CD14-positive monocyte (primary cell): ENCODE results near the gene KIF4A. TPM values are rescaled to one million over a fixed set of nuclear protein-coding genes. Genes with fewer than 3 reads are reported as not detected.

Experiments
- DNase-seq, 3 donors: peaks; one replicate each; pipeline ENCODE4 v3.0.0-alpha.2; 2011 to 2022
- H2AFZ ChIP-seq: 2 replicates; pipeline ENCODE4 v1.6.0; 2012; ENCODE audit warnings: mild to moderate bottlenecking, low read depth, low read length, inconsistent platforms; ENCODE audit not compliant: insufficient read depth, poor library complexity, severe bottlenecking
- H3K27ac ChIP-seq, 2 donors: 1 replicate in 1 of 2; 2 replicates in 1 of 2; pipeline ENCODE4 v1.5.1; 2012 to 2013; ENCODE audit warnings: low read length in 2 of 2, control low read depth in 1 of 2, inconsistent platforms in 1 of 2, low read depth in 1 of 2, mild to moderate bottlenecking in 1 of 2
- H3K27me3 ChIP-seq, 2 donors: one replicate each; pipeline versions ENCODE4 v1.6.0 to v1.6.1; 2011 to 2013; ENCODE audit warnings: low read length in 2 of 2; ENCODE audit not compliant: control insufficient read depth in 2 of 2, insufficient read depth in 2 of 2
- H3K36me3 ChIP-seq, 2 donors: replicated peaks in 1 of 2; 1 replicate in 1 of 2; 2 replicates in 1 of 2; pipeline versions ENCODE4 v1.5.1 to v1.6.1; 2012 to 2013; ENCODE audit warnings: low read length in 2 of 2, control low read depth in 1 of 2, inconsistent platforms in 1 of 2, mild to moderate bottlenecking in 1 of 2; ENCODE audit not compliant: insufficient read depth in 2 of 2, control insufficient read depth in 1 of 2
- H3K4me1 ChIP-seq, 2 donors: 1 replicate in 1 of 2; 2 replicates in 1 of 2; pipeline versions ENCODE4 v1.5.1 to v1.6.1; 2012 to 2013; ENCODE audit warnings: low read length in 2 of 2, control low read depth in 1 of 2, inconsistent platforms in 1 of 2, mild to moderate bottlenecking in 1 of 2, moderate library complexity in 1 of 2; ENCODE audit not compliant: insufficient read depth in 2 of 2, control insufficient read depth in 1 of 2
- H3K4me2 ChIP-seq: replicated peaks from 2 replicates; pipeline ENCODE3; 2012; ENCODE audit warnings: low read length, moderate library complexity, mild to moderate bottlenecking; ENCODE audit not compliant: poor library complexity, severe bottlenecking; ENCODE audit errors: extremely low read depth
- H3K4me3 ChIP-seq, 3 experiments: fragments of 200-600 bp in 1 of 3; sonication (generic) in 1 of 3; replicated peaks in 1 of 3; 1 replicate in 2 of 3; 2 replicates in 1 of 3; pipeline ENCODE4 v1.5.1; 2011 to 2013; ENCODE audit warnings: low read length in 3 of 3, mild to moderate bottlenecking in 3 of 3, control low read depth in 2 of 3, low read depth in 2 of 3, inconsistent platforms in 1 of 3, moderate library complexity in 1 of 3
- H3K79me2 ChIP-seq: 2 replicates; pipeline ENCODE4 v1.6.0; 2012; ENCODE audit warnings: mild to moderate bottlenecking, control low read depth, inconsistent platforms, low read length, moderate library complexity; ENCODE audit not compliant: insufficient read depth
- H3K9ac ChIP-seq: 2 replicates; pipeline ENCODE4 v1.6.0; 2017; ENCODE audit warnings: low read length, mild to moderate bottlenecking; ENCODE audit not compliant: insufficient read depth, poor library complexity, severe bottlenecking
- H3K9me3 ChIP-seq, 2 donors: replicated peaks in 1 of 2; 1 replicate in 1 of 2; 2 replicates in 1 of 2; pipeline versions ENCODE4 v1.5.1 to v1.6.1; 2012 to 2013; ENCODE audit warnings: low read length in 2 of 2, control low read depth in 1 of 2; ENCODE audit not compliant: control insufficient read depth in 1 of 2, insufficient read depth in 1 of 2
- H4K20me1 ChIP-seq: 2 replicates; pipeline ENCODE4 v1.6.0; 2012; ENCODE audit warnings: mild to moderate bottlenecking, low read length, control low read depth, moderate library complexity; ENCODE audit not compliant: insufficient read depth
- H3K27ac Mint-ChIP-seq, 7 donors: one replicate each; pipeline ENCODE4 v1.8.0; 2020; ENCODE audit warnings: mild to moderate bottlenecking in 7 of 7, mixed read lengths in 7 of 7, moderate library complexity in 6 of 7, inconsistent platforms in 2 of 7
- H3K27me3 Mint-ChIP-seq, 3 donors: one replicate each; pipeline ENCODE4 v1.8.0; 2021 to 2022; ENCODE audit warnings: low read depth in 3 of 3, mild to moderate bottlenecking in 3 of 3, mixed read lengths in 3 of 3, moderate library complexity in 3 of 3, inconsistent platforms in 1 of 3
- H3K36me3 Mint-ChIP-seq, 2 donors: one replicate each; pipeline ENCODE4 v1.8.0; 2020; ENCODE audit warnings: mixed read lengths in 2 of 2, inconsistent platforms in 1 of 2, mild to moderate bottlenecking in 1 of 2
- H3K4me1 Mint-ChIP-seq: one replicate; pipeline ENCODE4 v1.8.0; 2020; ENCODE audit warnings: mild to moderate bottlenecking, mixed read lengths
- H3K4me3 Mint-ChIP-seq, 2 donors: one replicate each; pipeline ENCODE4 v1.8.0; 2020; ENCODE audit warnings: mild to moderate bottlenecking in 2 of 2, mixed read lengths in 2 of 2, moderate library complexity in 1 of 2
- H3K9me3 Mint-ChIP-seq, 7 donors: one replicate each; pipeline ENCODE4 v1.8.0; 2020 to 2022; ENCODE audit warnings: mixed read lengths in 7 of 7, mild to moderate bottlenecking in 6 of 7, moderate library complexity in 6 of 7, inconsistent platforms in 2 of 7
- WGBS: methylation state at CpG from one replicate; pipeline ENCODE4 v1.1.5; 2013; ENCODE audit warnings: missing lambda C conversion rate; ENCODE audit not compliant: insufficient coverage; 5-methylcytosine and 5-hydroxymethylcytosine counted together
- intact Hi-C, 2 donors: fragments of 100-400 bp; cut with micrococcal nuclease; formaldehyde crosslinking; loops; one replicate each; pipeline versions ENCODE4 v1.15.0 to v1.15.1; 2023
- polyA plus RNA-seq, 3 donors: library from polyadenylated mRNA; depleted of rRNA in 1 of 3; unstranded in 2 of 3; stranded (reverse) in 1 of 3; fragments of 300-500 nt in 2 of 3; fragments of >200 nt in 1 of 3; fragmentation: Illumina TruSeq in 2 of 3; gene quantifications; 1 replicate in 2 of 3; 2 replicates in 1 of 3; pipeline ENCODE4 v1.2.3, GENCODE V29; 2012 to 2021
- TF ChIP-seq, protein P1 (sequence below): fragments of 200-600 bp; IDR thresholded peaks from one replicate; pipeline ENCODE4 v1.8.0; 2022; ENCODE audit warnings: antibody characterized with exemption, mild to moderate bottlenecking

KIF4A gene
- polyA plus RNA-seq, 3 donors: 0.03 TPM; not detected in 2

DNA sequence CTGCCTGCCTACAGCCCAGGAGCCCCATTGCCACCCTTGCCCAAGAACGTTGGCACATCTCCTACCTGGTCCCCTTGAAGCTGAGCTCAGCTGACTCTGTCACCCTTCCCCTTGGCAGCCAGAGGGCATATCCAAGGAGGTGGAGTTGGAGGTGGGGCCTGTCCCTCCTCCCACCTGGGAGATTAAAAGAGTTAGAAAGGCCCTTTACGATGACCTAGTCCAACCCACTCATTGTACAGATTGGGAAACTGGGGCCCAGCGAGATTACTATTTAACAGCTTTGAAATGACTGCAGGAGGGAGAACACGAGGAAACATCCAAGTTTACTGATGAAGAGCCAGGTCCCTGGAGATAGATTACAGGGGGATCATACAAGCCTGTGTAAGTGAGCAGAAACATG, 29.8 kb upstream of the KIF4A start, which contains the start of gene P2RY4:
Gene P2RY4 (minus strand): TSS at position 101 of the 400 bp plus-strand sequence. CDS start 580 bp downstream, outside the sequence.
- no peaks in the 10 kb centered on the region for H3K79me2 ChIP-seq
- TF ChIP-seq, protein P1, sequence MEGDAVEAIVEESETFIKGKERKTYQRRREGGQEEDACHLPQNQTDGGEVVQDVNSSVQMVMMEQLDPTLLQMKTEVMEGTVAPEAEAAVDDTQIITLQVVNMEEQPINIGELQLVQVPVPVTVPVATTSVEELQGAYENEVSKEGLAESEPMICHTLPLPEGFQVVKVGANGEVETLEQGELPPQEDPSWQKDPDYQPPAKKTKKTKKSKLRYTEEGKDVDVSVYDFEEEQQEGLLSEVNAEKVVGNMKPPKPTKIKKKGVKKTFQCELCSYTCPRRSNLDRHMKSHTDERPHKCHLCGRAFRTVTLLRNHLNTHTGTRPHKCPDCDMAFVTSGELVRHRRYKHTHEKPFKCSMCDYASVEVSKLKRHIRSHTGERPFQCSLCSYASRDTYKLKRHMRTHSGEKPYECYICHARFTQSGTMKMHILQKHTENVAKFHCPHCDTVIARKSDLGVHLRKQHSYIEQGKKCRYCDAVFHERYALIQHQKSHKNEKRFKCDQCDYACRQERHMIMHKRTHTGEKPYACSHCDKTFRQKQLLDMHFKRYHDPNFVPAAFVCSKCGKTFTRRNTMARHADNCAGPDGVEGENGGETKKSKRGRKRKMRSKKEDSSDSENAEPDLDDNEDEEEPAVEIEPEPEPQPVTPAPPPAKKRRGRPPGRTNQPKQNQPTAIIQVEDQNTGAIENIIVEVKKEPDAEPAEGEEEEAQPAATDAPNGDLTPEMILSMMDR: no peak
- H3K4me3 Mint-ChIP-seq: no peak within 1 kb of the TSS
- intact Hi-C loops: no loop called here
- peaks cover 0 to 8% (median 3%) of the 10 kb centered on the region in 3 donors for H3K27me3 Mint-ChIP-seq
- H3K4me3 ChIP-seq: no peak within 1 kb of the TSS
- H3K27ac ChIP-seq: no peak within 1 kb of the TSS
- H3K9me3 ChIP-seq: no peaks in the 10 kb centered on the region
- H3K4me1 Mint-ChIP-seq: no peaks in the 10 kb centered on the region
- no peak within 1 kb of the TSS for H3K27ac Mint-ChIP-seq
- no peaks in the 10 kb centered on the region for H3K36me3 Mint-ChIP-seq
- no peak within 1 kb of the TSS for H3K4me2 ChIP-seq
- no peak for DNase-seq
- H3K4me1 ChIP-seq: no peaks in the 10 kb centered on the region
- H3K9me3 Mint-ChIP-seq: peaks cover 0 to 8% (median 2%) of the 10 kb centered on the region in 7 donors
- no peaks in the 10 kb centered on the region for H3K27me3 ChIP-seq
- H2AFZ ChIP-seq: no peak within 1 kb of the TSS
- WGBS: no CpG with 5 or more reads among the region's 4 CpGs
- no peak within 1 kb of the TSS for H3K9ac ChIP-seq
- no peaks in the 10 kb centered on the region for H4K20me1 ChIP-seq
- no peaks in the 10 kb centered on the region for H3K36me3 ChIP-seq

DNA sequence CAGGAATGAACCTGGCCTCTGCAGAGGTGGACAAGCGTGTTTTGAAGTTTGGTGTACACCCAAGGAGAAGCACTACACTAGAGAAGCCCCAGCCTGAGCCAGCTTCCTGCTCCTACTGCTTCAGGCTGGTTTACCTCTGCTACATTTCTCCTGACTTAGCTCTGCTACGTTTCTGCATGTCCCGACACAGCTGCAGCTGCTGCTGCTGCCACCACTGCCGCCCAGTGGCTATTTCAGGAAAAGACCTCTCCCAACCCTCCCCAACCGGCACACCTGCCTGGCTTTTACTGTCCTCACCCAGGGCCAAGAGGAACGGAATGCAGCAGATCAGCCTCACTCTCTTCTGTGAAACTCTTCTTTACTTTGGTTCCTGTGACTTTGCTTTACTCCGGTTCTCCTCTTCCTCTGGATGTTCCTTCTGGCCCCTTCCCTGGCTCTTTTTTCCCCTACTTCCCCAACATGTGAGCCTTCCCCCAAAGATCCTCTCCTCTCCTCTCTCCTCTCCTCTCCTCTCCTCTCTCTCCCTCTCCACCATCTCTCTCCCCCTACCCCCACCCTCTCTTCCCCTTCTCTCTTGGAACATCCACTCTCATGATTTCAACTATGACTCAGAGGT, 26.8 kb upstream of the KIF4A start:
- Histone ChIP-seq H3K4me2 (no peak overlapping the region), H3K9me3 (no peaks in the 10 kb centered on the region), H3K79me2 (no peaks in the 10 kb centered on the region), H3K4me1 (no peaks in the 10 kb centered on the region), H3K27me3 (no peaks in the 10 kb centered on the region), H3K4me3 (no peak overlapping the region), H4K20me1 (no peaks in the 10 kb centered on the region), H3K27ac (no peak overlapping the region), H3K9ac (no peak overlapping the region), H2AFZ (no peak overlapping the region), H3K36me3 (no peaks in the 10 kb centered on the region)
- WGBS: 41% methylated on average over 6 of the region's 7 CpGs
- no peak for DNase-seq
- Mint-ChIP-seq H3K36me3 (no peaks in the 10 kb centered on the region), H3K27ac (no peak overlapping the region), H3K4me3 (no peak overlapping the region), H3K27me3 (peaks cover 0 to 6% (median 3%) of the 10 kb centered on the region in 3 donors), H3K9me3 (peaks cover 0 to 8% (median 0%) of the 10 kb centered on the region in 7 donors), H3K4me1 (no peaks in the 10 kb centered on the region)
- TF ChIP-seq, protein P1: peak; percentile 31
- intact Hi-C loops: no loop called here
